HCT116 (cell line): ENCODE data around the gene GLI3. TPM values are rescaled to one million over a fixed set of nuclear protein-coding genes. Genes with fewer than 3 reads are reported as not detected.

Source experiments
- ATAC-seq: fragments of 200-7000 bp; cut with Tn5 transposase; 2 replicates; pipeline ENCODE4 v1.9.1; 2020; ENCODE audit warnings: mild to moderate bottlenecking, moderate library complexity
- BruUV-seq: library from RNA; stranded (reverse); fragments of 400-500 nt; replicated peaks from 2 replicates; lab custom pipeline; 2021; lab: Mats Ljungman, UMichigan
- CTCF ChIA-PET: fragments of 300-600 bp; sonication (Branson Sonifier 250); formaldehyde crosslinking; loops from one replicate; lab custom pipeline; 2021; ENCODE audit warnings: antibody characterized with exemption; lab: Charles Lee
- POLR2A ChIA-PET: fragments of 300-600, 350-600 bp; sonication (Branson Sonifier 250); formaldehyde crosslinking; loops from one replicate; lab custom pipeline; 2021; ENCODE audit warnings: antibody characterized with exemption; lab: Charles Lee
- RAD21 ChIA-PET, 2 experiments: fragments of 300-600 bp; sonication (Branson Sonifier 250); formaldehyde crosslinking; loops; one replicate each; lab custom pipeline; 2023; ENCODE audit warnings: low total read pairs in 2 of 2; ENCODE audit not compliant: uncharacterized antibody in 2 of 2, unreplicated experiment in 2 of 2, low non-redundant PET in 1 of 2; lab: Charles Lee
- DNase-seq: peaks from one replicate; pipeline ENCODE4 v3.0.0-alpha.2; 2010; ENCODE audit warnings: low read depth, low spot score
- H2AFZ ChIP-seq: fragments of 200-600 bp; shearing (Covaris generic), sonication (generic); 2 replicates; pipeline ENCODE4 v1.6.1; 2017; ENCODE audit warnings: low read depth, mixed run types, mixed read lengths, antibody characterized with exemption, low read length; ENCODE audit not compliant: poor library complexity, severe bottlenecking
- H3K27ac ChIP-seq: 2 replicates; pipeline ENCODE4 v1.5.1; 2012; ENCODE audit warnings: low read depth, low read length
- H3K27me3 ChIP-seq: fragments of 200-600 bp; sonication (generic); 2 replicates; pipeline ENCODE4 v1.6.1; 2016; ENCODE audit warnings: mixed run types, low read length, mixed read lengths; ENCODE audit not compliant: insufficient read depth
- H3K36me3 ChIP-seq, 2 experiments: fragments of 200-500 bp in 1 of 2; fragments of 200-600 bp in 1 of 2; sonication (Bioruptor generic) in 1 of 2; sonication (generic) in 1 of 2; 2 replicates each; pipeline versions ENCODE4 v1.5.1 to v1.6.1; 2014 to 2016; ENCODE audit warnings: low read length in 2 of 2, inconsistent platforms in 1 of 2, mixed read lengths in 1 of 2, mixed run types in 1 of 2; ENCODE audit not compliant: insufficient read depth in 2 of 2, control insufficient read depth in 1 of 2
- H3K4me1 ChIP-seq, 2 experiments: fragments of 200-600 bp in 1 of 2; sonication (generic) in 1 of 2; 2 replicates each; pipeline versions ENCODE4 v1.5.1 to v1.6.1; 2012 to 2017; ENCODE audit warnings: low read length in 2 of 2, inconsistent platforms in 1 of 2, mild to moderate bottlenecking in 1 of 2, mixed read lengths in 1 of 2, mixed run types in 1 of 2, moderate library complexity in 1 of 2; ENCODE audit not compliant: insufficient read depth in 2 of 2, control insufficient read depth in 1 of 2
- H3K4me2 ChIP-seq: fragments of 200-600 bp; sonication (generic); 2 replicates; pipeline ENCODE4 v1.6.1; 2017; ENCODE audit warnings: mixed run types, low read length, mixed read lengths
- H3K4me3 ChIP-seq, 2 experiments: fragments of 200-600 bp in 1 of 2; sonication (generic) in 1 of 2; replicated peaks in 1 of 2; 2 replicates each; pipeline ENCODE4 v1.5.1; 2011 to 2016; ENCODE audit warnings: low read length in 2 of 2, control low read depth in 1 of 2, low read depth in 1 of 2, mild to moderate bottlenecking in 1 of 2, mixed read lengths in 1 of 2, mixed run types in 1 of 2
- H3K79me2 ChIP-seq: fragments of 200-600 bp; sonication (generic); 2 replicates; pipeline ENCODE4 v1.6.1; 2017; ENCODE audit warnings: mild to moderate bottlenecking, mixed run types, low read length, moderate library complexity, mixed read lengths; ENCODE audit not compliant: insufficient read depth
- H3K9ac ChIP-seq: fragments of 200-600 bp; sonication (generic); 2 replicates; pipeline ENCODE4 v1.6.1; 2016; ENCODE audit warnings: low read length, mixed read lengths
- H3K9me2 ChIP-seq: fragments of 200-600 bp; sonication (generic), shearing (Covaris generic); 2 replicates; pipeline ENCODE4 v1.6.1; 2017; ENCODE audit warnings: mixed run types, mild to moderate bottlenecking, moderate library complexity; ENCODE audit not compliant: insufficient read depth
- H3K9me3 ChIP-seq, 2 experiments: fragments of 200-500 bp in 1 of 2; fragments of 200-600 bp in 1 of 2; sonication (Bioruptor generic) in 1 of 2; sonication (generic) in 1 of 2; 2 replicates each; pipeline ENCODE4 v1.6.1; 2014 to 2017; ENCODE audit warnings: low read length in 2 of 2, mixed read lengths in 2 of 2, inconsistent platforms in 1 of 2, low read depth in 1 of 2, mild to moderate bottlenecking in 1 of 2, mixed run types in 1 of 2, moderate library complexity in 1 of 2; ENCODE audit not compliant: control insufficient read depth in 1 of 2, insufficient read depth in 1 of 2
- H4K20me1 ChIP-seq: fragments of 200-600 bp; sonication (generic), shearing (Covaris generic); 2 replicates; pipeline ENCODE4 v1.6.1; 2017; ENCODE audit warnings: mixed run types, mild to moderate bottlenecking, moderate library complexity; ENCODE audit not compliant: insufficient read depth
- ATF3 ChIP-seq: IDR thresholded peaks from 2 replicates; pipeline ENCODE4 v1.6.1; 2012
- CTCF ChIP-seq, 3 experiments: fragments of 200-600 bp in 1 of 3; sonication (generic) in 1 of 3; IDR thresholded peaks in 2 of 3; conservative IDR thresholded peaks in 1 of 3; 2 replicates each; pipeline ENCODE4 v1.5.1; 2012 to 2017; ENCODE audit warnings: low read depth in 2 of 3, low read length in 2 of 3, antibody characterized with exemption in 1 of 3, borderline replicate concordance in 1 of 3, control low read depth in 1 of 3, mild to moderate bottlenecking in 1 of 3, mixed read lengths in 1 of 3, mixed run types in 1 of 3, moderate library complexity in 1 of 3; ENCODE audit not compliant: insufficient read depth in 1 of 3
- ELF1 ChIP-seq: IDR thresholded peaks from 2 replicates; pipeline ENCODE4 v1.6.1; 2012; ENCODE audit warnings: low read depth, borderline replicate concordance
- EZH2phosphoT487 ChIP-seq: fragments of 200-600 bp; IDR thresholded peaks from 2 replicates; pipeline ENCODE4 v1.6.1; 2018; ENCODE audit warnings: antibody characterized with exemption, borderline replicate concordance
- FOSL1 ChIP-seq: IDR thresholded peaks from 2 replicates; pipeline ENCODE4 v1.6.1; 2012; ENCODE audit warnings: low read depth
- JUND ChIP-seq: IDR thresholded peaks from 2 replicates; pipeline ENCODE4 v1.6.1; 2012
- MAX ChIP-seq: IDR thresholded peaks from 2 replicates; pipeline ENCODE4 v1.6.1; 2012
- POLR2A ChIP-seq: IDR thresholded peaks from 2 replicates; pipeline ENCODE4 v1.7.0; 2011; ENCODE audit warnings: borderline replicate concordance; ENCODE audit not compliant: insufficient read depth, insufficient read length; ENCODE audit errors: extremely low read depth
- POLR2AphosphoS5 ChIP-seq: IDR thresholded peaks from 2 replicates; pipeline ENCODE4 v1.6.1; 2011; ENCODE audit warnings: mild to moderate bottlenecking, low read depth, low read length, moderate library complexity
- SIN3A ChIP-seq: IDR thresholded peaks from 2 replicates; pipeline ENCODE4 v1.6.1; 2012; ENCODE audit warnings: low read depth
- SP1 ChIP-seq: IDR thresholded peaks from 2 replicates; pipeline ENCODE4 v1.6.1; 2012; ENCODE audit warnings: low read depth
- SRF ChIP-seq: IDR thresholded peaks from 2 replicates; pipeline ENCODE4 v1.6.1; 2012; ENCODE audit warnings: low read depth
- TCF7L2 ChIP-seq: IDR thresholded peaks from 2 replicates; pipeline ENCODE4 v1.7.0; 2011; ENCODE audit warnings: borderline replicate concordance, inconsistent platforms; ENCODE audit not compliant: insufficient read depth, insufficient read length; ENCODE audit errors: extremely low read depth
- YY1 ChIP-seq: IDR thresholded peaks from 2 replicates; pipeline ENCODE4 v1.6.1; 2011; ENCODE audit warnings: low read length, low read depth, moderate library complexity, mild to moderate bottlenecking; ENCODE audit not compliant: insufficient replicate concordance; ENCODE audit errors: extremely low read depth
- ZBTB33 ChIP-seq: IDR thresholded peaks from 2 replicates; pipeline ENCODE4 v1.6.1; 2011; ENCODE audit warnings: mild to moderate bottlenecking, low read length, moderate library complexity; ENCODE audit not compliant: insufficient replicate concordance; ENCODE audit errors: extremely low read depth
- ZFX ChIP-seq: fragments of 450-650 bp; IDR thresholded peaks from 2 replicates; pipeline ENCODE4 v1.6.1; 2017
- ZNF274 ChIP-seq: fragments of 200-500 bp; sonication (Bioruptor generic); IDR thresholded peaks from 2 replicates; pipeline ENCODE4 v1.6.1; 2014; ENCODE audit warnings: mild to moderate bottlenecking, low read depth, low read length, inconsistent platforms
- intact Hi-C: fragments of 100-400 bp; cut with micrococcal nuclease; formaldehyde crosslinking; loops from 2 replicates; pipeline ENCODE4 v1.10.0; 2022
- total RNA-seq: library from RNA; stranded (reverse); gene quantifications from one replicate; pipeline ENCODE4 v1.2.1, GENCODE V29; 2021; ENCODE audit not compliant: unreplicated experiment

The GLI3 gene
- total RNA-seq, 1 experiment from 2014 or later, result 0.07 TPM

DNA sequence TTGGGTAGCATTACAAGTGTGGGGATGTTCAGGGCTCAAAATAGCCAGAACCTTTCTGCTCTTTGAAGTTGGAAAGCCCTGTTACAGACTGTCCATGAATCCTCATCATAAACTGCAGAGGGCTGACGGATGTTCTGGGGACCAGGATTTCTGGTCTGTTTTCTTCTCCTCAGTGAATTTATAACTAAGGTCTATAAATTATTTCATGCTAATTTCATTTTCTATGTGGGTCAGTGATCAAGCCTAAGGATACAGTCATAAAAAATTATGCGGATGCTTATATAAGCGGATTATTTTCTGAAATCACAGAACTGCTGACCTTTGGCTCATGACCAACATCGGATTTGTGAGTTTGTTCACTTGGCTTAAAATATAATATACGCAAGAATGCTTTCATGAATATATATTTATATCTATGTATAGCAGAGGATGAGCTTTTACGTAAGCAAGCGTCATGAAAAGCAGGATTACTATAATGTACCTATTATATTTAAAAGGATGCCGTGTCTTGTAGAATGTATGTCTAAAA, 263.7 kb downstream of the GLI3 start:
- no peak overlapping the region for H3K4me2 ChIP-seq
- ChIA-PET RAD21 (no interaction called here), CTCF (interaction anchor here (2.4 kb wide), 1 partner anchor 32 kb away, joined by 7 read pairs; no protein-coding TSS in a partner anchor), POLR2A (no interaction called here)
- H3K4me1 ChIP-seq, result no peaks in the 10 kb centered on the region
- no peak for ATAC-seq
- no peaks in the 10 kb centered on the region for H3K79me2 ChIP-seq
- H3K9ac ChIP-seq, result no peak overlapping the region
- BruUV-seq, result no TSS peak
- H3K9me3 ChIP-seq, result no peaks in the 10 kb centered on the region
- intact Hi-C loops, result loop anchor here (10.0 kb wide), 2 partner anchors 722 to 912 kb away; no protein-coding TSS in a partner anchor
- DNase-seq, result no peak
- no peak for TF ChIP-seq EZH2phosphoT487
- no peak for TF ChIP-seq POLR2A
- no peak for TF ChIP-seq FOSL1
- no peak for TF ChIP-seq ATF3
- TF ChIP-seq SRF, result no peak
- no peak for TF ChIP-seq ZFX
- no peak for TF ChIP-seq MAX
- no peak for TF ChIP-seq TCF7L2
- TF ChIP-seq SIN3A, result no peak
- no peak for TF ChIP-seq YY1
- TF ChIP-seq ZBTB33, result no peak
- no peak for TF ChIP-seq JUND
- no peak for TF ChIP-seq POLR2AphosphoS5
- TF ChIP-seq SP1, result no peak
- TF ChIP-seq ZNF274, result no peak
- no peak for TF ChIP-seq CTCF (IDR thresholded peaks at IDR 0.05 in 2 of 3, conservative IDR thresholded peaks at IDR 0.05 in 1 of 3; ENCODE audit: borderline replicate concordance in 1 of 3, insufficient read depth in 1 of 3, low read depth in 2 of 3, low read length in 2 of 3)
- TF ChIP-seq ELF1, result no peak
- no peak overlapping the region for H2AFZ ChIP-seq
- H4K20me1 ChIP-seq, result no peaks in the 10 kb centered on the region
- H3K27me3 ChIP-seq, result peaks cover 20% of the 10 kb centered on the region
- no peaks in the 10 kb centered on the region for H3K36me3 ChIP-seq
- H3K27ac ChIP-seq, result no peak overlapping the region
- H3K9me2 ChIP-seq, result no peaks in the 10 kb centered on the region
- no peak overlapping the region for H3K4me3 ChIP-seq
